Measurements from ENCODE around the gene TH. TPM values are rescaled to one million over a fixed set of nuclear protein-coding genes. Genes with fewer than 3 reads are reported as not detected.

Gene TH
- total and polyA plus RNA-seq, 2 of the 8 experiments (the other 6 are each of a cell fraction or from before 2014, with no cell fraction given): 0.09 TPM; not detected in 1

DNA sequence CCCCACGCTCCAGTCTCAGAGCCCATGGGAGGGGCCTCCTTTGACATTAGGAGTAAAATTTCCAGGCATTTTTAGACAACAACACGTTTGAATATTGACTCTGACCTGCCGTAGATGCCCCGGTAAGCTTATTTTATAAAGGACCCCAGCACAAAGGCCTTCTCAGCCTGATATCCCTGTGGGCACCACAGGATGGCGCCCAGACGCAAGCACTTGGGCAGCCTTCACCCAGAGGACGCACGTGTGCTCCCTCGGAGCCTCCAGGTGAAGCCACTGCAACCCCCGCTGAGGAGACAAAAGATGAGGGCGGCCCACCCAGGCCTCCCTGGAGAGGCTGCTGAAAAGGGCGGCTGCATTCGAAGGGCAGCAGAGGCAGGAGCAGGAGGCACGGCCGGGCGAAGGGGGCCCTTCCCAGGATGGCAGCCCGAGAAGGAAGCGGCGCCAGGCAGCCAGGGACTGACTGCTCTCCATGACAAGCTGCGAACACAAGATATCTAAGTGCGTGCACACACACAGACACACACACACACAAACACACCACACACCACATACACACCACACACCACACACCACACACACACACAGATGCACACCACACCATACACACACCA lies 15.2 kb upstream of the TH start (continued):
- TF ChIP-seq, protein P1, sequence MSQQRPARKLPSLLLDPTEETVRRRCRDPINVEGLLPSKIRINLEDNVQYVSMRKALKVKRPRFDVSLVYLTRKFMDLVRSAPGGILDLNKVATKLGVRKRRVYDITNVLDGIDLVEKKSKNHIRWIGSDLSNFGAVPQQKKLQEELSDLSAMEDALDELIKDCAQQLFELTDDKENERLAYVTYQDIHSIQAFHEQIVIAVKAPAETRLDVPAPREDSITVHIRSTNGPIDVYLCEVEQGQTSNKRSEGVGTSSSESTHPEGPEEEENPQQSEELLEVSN (IDR thresholded peaks at IDR 0.05): peak; percentile 67; the same call in 1 of the 2 replicates
- TF ChIP-seq SUZ12 (IDR thresholded peaks at IDR 0.05; ENCODE audit: low read length) (no peak), HDAC2 (IDR thresholded peaks at IDR 0.05; ENCODE audit: borderline replicate concordance in 1 of 2, low read depth in 2 of 2, low read length in 2 of 2) (0 out of 4 replicates have a peak, but pooled peaks of 1 of the 2 experiments have one; percentile 26), MAFK (IDR thresholded peaks at IDR 0.05; ENCODE audit: low read depth, low read length) (no peak), SP4 (IDR thresholded peaks at IDR 0.05; ENCODE audit: low read length) (0 out of 2 replicates have a peak, but pooled peaks have one; percentile 50), GABPA (IDR thresholded peaks at IDR 0.05; ENCODE audit: borderline replicate concordance, insufficient read depth, low read length) (no peak)
